K562 (cell line): ENCODE results near the gene LY6G6D. TPM values are rescaled to one million over a fixed set of nuclear protein-coding genes. Genes with fewer than 3 reads are reported as not detected.

Experiments used
- ARID3B ChIP-seq: fragments of 250-450 bp; sonication (Bioruptor Pico); IDR thresholded peaks from 2 replicates; pipeline ENCODE4 v1.4.0; 2020; ENCODE audit warnings: borderline replicate concordance
- ATF2 ChIP-seq: sonication (generic); formaldehyde crosslinking; IDR thresholded peaks from 2 replicates; pipeline ENCODE4 v1.8.1; 2022; ENCODE audit warnings: missing genetic modification reagents
- BCL6 ChIP-seq: fragments of 250-450 bp; sonication (Bioruptor Pico); IDR thresholded peaks from 2 replicates; pipeline ENCODE4 v1.4.0; 2020
- E2F4 ChIP-seq: sonication (generic); formaldehyde crosslinking; IDR thresholded peaks from 2 replicates; pipeline ENCODE4 v1.8.0; 2022; ENCODE audit warnings: mild to moderate bottlenecking, low read depth, missing genetic modification reagents
- ELK1 ChIP-seq: sonication (generic); formaldehyde crosslinking; IDR thresholded peaks from 2 replicates; pipeline ENCODE4 v1.8.1; 2022; ENCODE audit warnings: missing genetic modification reagents
- EP300 ChIP-seq: IDR thresholded peaks from 2 replicates; pipeline ENCODE4 v1.6.1; 2012; ENCODE audit warnings: low read length, improper control_type of control experiment
- HDAC6 ChIP-seq: IDR thresholded peaks from 2 replicates; pipeline ENCODE4 v1.6.1; 2012; ENCODE audit warnings: low read depth, mild to moderate bottlenecking, control low read depth, inconsistent platforms, low read length, moderate library complexity
- ILF3 ChIP-seq: fragments of 450-650 bp; IDR thresholded peaks from 2 replicates; pipeline ENCODE4 v1.6.1; 2018; ENCODE audit warnings: antibody characterized with exemption, mild to moderate bottlenecking, moderate library complexity, borderline replicate concordance
- KLF16 ChIP-seq: IDR thresholded peaks from 2 replicates; pipeline ENCODE4 v1.6.1; 2016; ENCODE audit warnings: antibody characterized with exemption
- MED1 ChIP-seq: sonication (generic); formaldehyde crosslinking; IDR thresholded peaks from 2 replicates; pipeline ENCODE4 v1.8.1; 2023; ENCODE audit warnings: missing genetic modification reagents, borderline replicate concordance
- NELFE ChIP-seq: IDR thresholded peaks from 2 replicates; pipeline ENCODE4 v1.6.1; 2011; ENCODE audit warnings: mild to moderate bottlenecking; ENCODE audit not compliant: insufficient read depth, insufficient read length
- NFYB ChIP-seq: IDR thresholded peaks from 2 replicates; pipeline ENCODE4 v1.6.1; 2011; ENCODE audit warnings: mild to moderate bottlenecking, moderate library complexity; ENCODE audit not compliant: insufficient read length; ENCODE audit errors: extremely low read depth
- NONO ChIP-seq, 2 experiments: fragments of 200-400 bp in 1 of 2; fragments of 450-650 bp in 1 of 2; formaldehyde crosslinking in 1 of 2; IDR thresholded peaks; 2 replicates each; pipeline ENCODE4 v1.6.1; 2017; ENCODE audit warnings: low read depth in 2 of 2, mild to moderate bottlenecking in 2 of 2, moderate library complexity in 2 of 2, low read length in 1 of 2
- NR1H2 ChIP-seq: sonication (generic); formaldehyde crosslinking; IDR thresholded peaks from 2 replicates; pipeline ENCODE4 v1.4.0; 2020; ENCODE audit warnings: mild to moderate bottlenecking, missing genetic modification reagents
- NR3C1 ChIP-seq: sonication (generic); formaldehyde crosslinking; IDR thresholded peaks from 2 replicates; pipeline ENCODE4 v1.8.1; 2022; ENCODE audit warnings: missing genetic modification reagents
- NUFIP1 ChIP-seq: fragments of 450-650 bp; IDR thresholded peaks from 2 replicates; pipeline ENCODE4 v1.6.1; 2018; ENCODE audit not compliant: partially characterized antibody
- PTRF ChIP-seq: fragments of 450-650 bp; IDR thresholded peaks from 2 replicates; pipeline ENCODE4 v1.6.1; 2016; ENCODE audit warnings: mild to moderate bottlenecking, missing genetic modification characterization, missing compliant biosample characterization
- SAFB2 ChIP-seq: fragments of 200-400 bp; formaldehyde crosslinking; IDR thresholded peaks from 2 replicates; pipeline ENCODE4 v1.6.1; 2018; ENCODE audit warnings: borderline replicate concordance, low read length, low read depth, moderate library complexity; ENCODE audit not compliant: severe bottlenecking
- SMAD4 ChIP-seq: fragments of 250-450 bp; sonication (Bioruptor Pico); conservative IDR thresholded peaks from 2 replicates; pipeline ENCODE4 v1.8.0; 2021; ENCODE audit warnings: inconsistent platforms, mild to moderate bottlenecking, moderate library complexity
- SMARCA5 ChIP-seq: fragments of 450-650 bp; IDR thresholded peaks from 2 replicates; pipeline ENCODE4 v1.6.1; 2016
- STAG1 ChIP-seq: sonication (generic); formaldehyde crosslinking; IDR thresholded peaks from 2 replicates; pipeline ENCODE4 v1.5.0; 2020; ENCODE audit warnings: missing genetic modification reagents, borderline replicate concordance
- U2AF1 ChIP-seq: fragments of 200-400 bp; formaldehyde crosslinking; optimal IDR thresholded peaks from 2 replicates; pipeline ENCODE3; 2017; ENCODE audit warnings: mild to moderate bottlenecking, low read depth, low read length, moderate library complexity
- ZBTB1 ChIP-seq: sonication (generic); formaldehyde crosslinking; IDR thresholded peaks from 2 replicates; pipeline ENCODE4 v1.8.1; 2023; ENCODE audit warnings: missing genetic modification reagents, low read depth, mild to moderate bottlenecking, borderline replicate concordance
- ZNF57 ChIP-seq: fragments of 450-650 bp; formaldehyde crosslinking; IDR thresholded peaks from 2 replicates; pipeline ENCODE4 v1.4.0; 2020; ENCODE audit warnings: mild to moderate bottlenecking, moderate library complexity
- polyA plus RNA-seq, 8 experiments: library from polyadenylated mRNA; depleted of rRNA in 4 of 8; stranded (reverse) in 5 of 8; unstranded in 3 of 8; fragments of >200 nt; fragmentation: Nextera tagmentation in 2 of 8; fragmentation: Illumina TruSeq in 1 of 8; extraction: Ambion mirVana in 2 of 8; extraction: Trizol in 1 of 8; gene quantifications; 2 replicates each; pipeline versions ENCODE4 v1.2.1 to v1.2.3, GENCODE V29; 2011 to 2014; ENCODE audit warnings: inconsistent platforms in 1 of 8, missing spikeins in 1 of 8
- total RNA-seq, 7 experiments: library from RNA; depleted of rRNA in 6 of 7; stranded (reverse); fragments of >200 nt in 6 of 7; fragmentation: Illumina TruSeq in 2 of 7; extraction: Trizol in 2 of 7; gene quantifications; 2 replicates each; pipeline versions ENCODE4 v1.2.1 to v1.2.3, GENCODE V29; 2011 to 2021; ENCODE audit warnings: low replicate concordance in 1 of 7

Gene LY6G6D
- total and polyA plus RNA-seq, 9 of the 15 experiments (the other 6 are each of a cell fraction or from before 2014, with no cell fraction given), result 0.30 to 0.38 TPM; not detected in 7

- TF ChIP-seq NONO (IDR thresholded peaks at IDR 0.05; ENCODE audit: low read depth in 2 of 2, low read length in 1 of 2) (peak in 1 of 2 experiments; percentile 75; a peak in 2 of 4 replicates), SAFB2 (no peak), HDAC6 (no peak), PTRF (no peak), MED1 (CRISPR knock-in tag) (no peak), SMARCA5 (no peak), KLF16 (no peak), E2F4 (CRISPR knock-in tag) (peak; percentile 15), NR3C1 (CRISPR knock-in tag) (no peak), NUFIP1 (no peak), ZBTB1 (CRISPR knock-in tag) (peak; percentile 87), U2AF1 (no peak), ILF3 (no peak), NR1H2 (0 out of 2 replicates have a peak, but pooled peaks have one; percentile 37), NELFE (no peak), NFYB (no peak), ZNF57 (CRISPR knock-in tag) (peak; percentile 82; the same call in 1 of the 2 replicates), BCL6 (CRISPR knock-in tag) (0 out of 2 replicates have a peak, but pooled peaks have one; percentile 41), ARID3B (CRISPR knock-in tag) (peak; percentile 83; the same call in 1 of the 2 replicates), ELK1 (CRISPR knock-in tag) (no peak), ATF2 (CRISPR knock-in tag) (no peak), EP300 (peak; percentile 47), STAG1 (CRISPR knock-in tag) (no peak), SMAD4 (CRISPR knock-in tag) (peak; percentile 57)
These were observed 49.4 kb upstream of the LY6G6D start, which contains the start of gene CSNK2B (continued) for GRCh38 chr6:31665501-31666336.
